ENCODE measurements around the gene RAPGEF5.

DNA sequence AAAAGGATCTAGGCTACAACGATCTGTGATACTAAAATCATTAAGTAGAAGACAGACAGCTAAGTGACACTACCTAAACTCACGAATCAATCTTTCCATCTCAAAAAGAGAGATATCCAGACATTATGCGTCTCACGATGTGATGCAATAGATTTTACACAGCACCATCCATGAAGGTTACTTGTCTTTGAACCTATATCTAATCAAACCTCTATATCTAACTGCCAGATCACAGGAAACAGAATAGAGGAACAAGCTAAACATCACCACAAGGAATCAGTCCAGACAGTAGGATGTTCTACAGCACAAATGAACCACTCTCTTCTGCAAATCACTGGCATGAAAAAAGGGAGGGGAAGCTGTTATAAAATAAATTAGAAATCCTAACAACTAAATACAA lies 4.1 kb downstream of the RAPGEF5 start:
- TF ChIP-seq POLR2A (IDR thresholded peaks at IDR 0.05; ENCODE audit: low read length): no peak
- TF ChIP-seq GATA1 (IDR thresholded peaks at IDR 0.05; ENCODE audit: low read depth, low read length): no peak

Data from erythroblast (primary cell).